SK-N-MC (cell line): ENCODE results near the gene ARHGEF7.

Experiments used
- EZH2 ChIP-seq: fragments of 200-600 bp; sonication (generic); IDR thresholded peaks from one replicate; pipeline ENCODE4 v1.6.1; 2017; ENCODE audit warnings: antibody characterized with exemption
- FOXP2 ChIP-seq: optimal IDR thresholded peaks from 2 replicates; pipeline ENCODE3; 2011; ENCODE audit warnings: mild to moderate bottlenecking, moderate library complexity; ENCODE audit not compliant: insufficient read depth; ENCODE audit errors: extremely low read length, control extremely low read depth
- POLR2AphosphoS5 ChIP-seq: IDR thresholded peaks from 2 replicates; pipeline ENCODE4 v1.6.1; 2012; ENCODE audit warnings: mild to moderate bottlenecking, low read depth, low read length, borderline replicate concordance

- TF ChIP-seq POLR2AphosphoS5: no peak
- TF ChIP-seq EZH2: no peak
- TF ChIP-seq FOXP2: no peak
These were observed 143.5 kb downstream of the ARHGEF7 start for GRCh38 chr13:111258637-111259036.
